ENCODE data around the gene KCNMB1.
A peak's percentile ranks its signal among the peaks of the same experiment; 100 is the strongest.

The KCNMB1 gene

DNA sequence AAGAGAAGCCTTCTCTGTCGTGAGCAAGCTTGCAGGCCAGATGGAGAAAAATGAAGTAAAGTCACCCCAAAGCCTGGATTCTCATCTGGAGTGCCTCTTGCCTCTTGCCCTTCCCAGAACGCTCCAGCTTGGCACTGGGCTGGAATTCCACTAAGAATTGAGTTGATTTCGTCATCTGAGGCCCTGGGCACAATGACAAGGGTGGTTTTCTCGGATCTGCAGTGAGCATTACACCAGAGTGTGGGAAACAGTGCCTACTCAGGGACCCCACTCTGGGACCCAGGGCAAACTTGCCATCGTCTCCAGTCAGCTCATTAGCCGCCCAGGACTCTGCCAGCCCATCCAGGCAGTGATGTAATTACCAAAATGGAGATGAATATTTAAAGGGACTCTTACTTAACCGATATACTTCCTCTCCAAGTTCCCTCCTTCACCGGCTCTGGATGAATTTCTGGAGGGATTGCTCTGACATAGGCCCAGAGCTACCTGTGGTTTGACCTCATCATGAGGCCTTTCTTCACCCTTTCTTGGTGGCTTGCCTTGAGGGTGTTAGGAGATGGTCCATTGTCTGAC lies 46.9 kb downstream of the KCNMB1 start:
- TF ChIP-seq, protein P1, sequence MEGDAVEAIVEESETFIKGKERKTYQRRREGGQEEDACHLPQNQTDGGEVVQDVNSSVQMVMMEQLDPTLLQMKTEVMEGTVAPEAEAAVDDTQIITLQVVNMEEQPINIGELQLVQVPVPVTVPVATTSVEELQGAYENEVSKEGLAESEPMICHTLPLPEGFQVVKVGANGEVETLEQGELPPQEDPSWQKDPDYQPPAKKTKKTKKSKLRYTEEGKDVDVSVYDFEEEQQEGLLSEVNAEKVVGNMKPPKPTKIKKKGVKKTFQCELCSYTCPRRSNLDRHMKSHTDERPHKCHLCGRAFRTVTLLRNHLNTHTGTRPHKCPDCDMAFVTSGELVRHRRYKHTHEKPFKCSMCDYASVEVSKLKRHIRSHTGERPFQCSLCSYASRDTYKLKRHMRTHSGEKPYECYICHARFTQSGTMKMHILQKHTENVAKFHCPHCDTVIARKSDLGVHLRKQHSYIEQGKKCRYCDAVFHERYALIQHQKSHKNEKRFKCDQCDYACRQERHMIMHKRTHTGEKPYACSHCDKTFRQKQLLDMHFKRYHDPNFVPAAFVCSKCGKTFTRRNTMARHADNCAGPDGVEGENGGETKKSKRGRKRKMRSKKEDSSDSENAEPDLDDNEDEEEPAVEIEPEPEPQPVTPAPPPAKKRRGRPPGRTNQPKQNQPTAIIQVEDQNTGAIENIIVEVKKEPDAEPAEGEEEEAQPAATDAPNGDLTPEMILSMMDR (IDR thresholded peaks at IDR 0.05; ENCODE audit: insufficient read depth, low read length, poor library complexity, severe bottlenecking), result no peak

DNA sequence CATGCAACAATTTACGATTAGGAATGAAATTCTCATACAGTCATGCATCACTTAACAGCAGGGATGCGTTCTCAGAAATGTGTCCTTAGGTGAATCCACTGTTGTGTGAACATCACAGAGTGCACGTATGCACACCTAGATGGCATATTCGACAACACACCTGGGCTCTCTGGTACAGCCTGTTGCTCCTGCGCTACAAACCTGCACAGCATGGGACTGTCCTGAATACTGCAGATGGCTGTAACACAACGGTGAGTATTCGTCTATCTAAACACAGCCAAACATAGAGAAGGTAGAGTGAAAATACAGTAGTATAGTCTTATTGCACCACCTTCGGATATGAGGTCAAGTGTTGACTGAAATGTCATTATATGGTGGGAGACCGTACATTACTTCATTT lies 47.6 kb downstream of the KCNMB1 start:
- Histone ChIP-seq H3K36me3 (ENCODE audit: control insufficient read depth, insufficient read depth, low read length) (no peaks in the 10 kb centered on the region), H3K4me3 (replicated peaks; ENCODE audit: low read depth, low read length) (no peak overlapping the region), H3K27me3 (replicated peaks; ENCODE audit: control insufficient read depth, insufficient read depth, low read length) (no peaks in the 10 kb centered on the region; the same call in 1 of the 2 replicates)
- TF ChIP-seq, protein P1 (IDR thresholded peaks at IDR 0.05; ENCODE audit: insufficient read depth, low read length, poor library complexity, severe bottlenecking), result no peak
- no peak for DNase-seq (ENCODE audit: extremely low read depth, insufficient read length)

More for the DNA sequence above, 46.9 kb downstream of the KCNMB1 start:
- no peak for DNase-seq (ENCODE audit: extremely low read depth, insufficient read length)
- Histone ChIP-seq H3K27me3 (replicated peaks; ENCODE audit: control insufficient read depth, insufficient read depth, low read length) (no peaks in the 10 kb centered on the region; the same call in none of the 2 replicates), H3K36me3 (ENCODE audit: control insufficient read depth, insufficient read depth, low read length) (no peaks in the 10 kb centered on the region), H3K4me3 (replicated peaks; ENCODE audit: low read depth, low read length) (no peak overlapping the region)

DNA sequence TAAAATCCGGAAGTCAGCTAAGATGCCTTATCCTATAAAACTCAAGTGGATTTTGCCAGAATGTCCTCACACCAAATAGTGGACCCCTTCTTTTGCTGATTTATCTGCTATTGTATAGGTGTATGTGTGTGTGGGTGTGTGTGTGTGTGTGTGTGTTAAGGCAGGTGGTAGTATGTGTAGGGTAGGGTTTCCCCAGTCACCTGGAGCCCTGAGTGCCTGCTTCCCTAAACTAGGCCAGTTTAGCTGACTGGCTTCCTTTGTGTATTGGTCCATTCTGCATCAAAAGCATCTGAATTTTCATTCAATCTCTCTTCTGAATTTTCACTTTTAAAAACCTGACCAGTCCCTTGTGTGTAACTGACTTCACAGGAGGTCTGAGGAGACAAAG lies 49.4 kb downstream of the KCNMB1 start:
- TF ChIP-seq, protein P1 (IDR thresholded peaks at IDR 0.05; ENCODE audit: insufficient read depth, low read length, poor library complexity, severe bottlenecking), result no peak
- Histone ChIP-seq H3K4me3 (replicated peaks; ENCODE audit: low read depth, low read length) (no peak overlapping the region), H3K27me3 (replicated peaks; ENCODE audit: control insufficient read depth, insufficient read depth, low read length) (no peaks in the 10 kb centered on the region; the same call in 1 of the 2 replicates), H3K36me3 (ENCODE audit: control insufficient read depth, insufficient read depth, low read length) (no peaks in the 10 kb centered on the region)
- DNase-seq (ENCODE audit: extremely low read depth, insufficient read length), result no peak

DNA sequence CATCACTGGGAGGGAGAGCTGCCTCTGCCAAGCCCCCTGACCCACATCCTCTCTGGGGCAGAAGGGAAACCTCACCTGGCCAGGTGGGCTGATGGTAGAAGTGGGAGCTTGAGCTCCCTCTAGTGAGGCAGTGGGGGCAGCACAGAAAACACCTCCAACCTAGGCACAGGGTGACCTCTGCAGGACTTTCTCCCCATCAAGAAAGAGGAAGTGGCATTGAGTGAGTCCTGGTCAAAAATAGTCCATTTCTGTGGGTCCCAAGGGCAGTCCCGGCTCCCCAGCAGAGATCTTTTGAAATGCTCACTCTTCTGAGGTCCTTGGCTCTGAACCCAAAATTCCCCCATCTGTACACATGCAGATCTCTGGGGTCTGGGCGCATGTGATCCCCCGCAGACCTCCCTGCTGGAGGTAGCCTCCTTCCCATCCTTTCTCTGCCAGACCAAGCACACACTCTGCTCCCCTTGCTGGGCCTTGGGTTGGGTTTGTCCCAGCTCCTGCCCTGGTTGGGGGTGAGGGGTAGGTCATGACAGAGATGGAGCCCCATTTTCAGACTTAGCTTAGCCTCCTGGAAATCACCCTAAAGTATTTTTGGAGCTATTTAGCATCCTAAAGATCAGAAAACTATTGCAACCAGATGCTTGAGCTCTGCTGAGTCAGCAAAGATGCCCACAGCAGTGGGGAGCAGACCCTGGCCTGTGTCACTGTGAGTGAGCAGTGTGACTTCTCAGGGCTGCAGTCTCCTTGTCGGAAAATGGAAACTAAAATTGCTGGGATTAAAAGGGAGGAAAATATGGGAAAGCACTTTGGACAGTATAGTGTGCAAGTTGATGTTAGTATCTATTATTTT lies 50.0 kb downstream of the KCNMB1 start:
- peak; percentile 56 for DNase-seq (ENCODE audit: extremely low read depth, insufficient read length)
- H3K36me3 ChIP-seq (ENCODE audit: control insufficient read depth, insufficient read depth, low read length), result no peaks in the 10 kb centered on the region
- TF ChIP-seq, protein P1 (IDR thresholded peaks at IDR 0.05; ENCODE audit: insufficient read depth, low read length, poor library complexity, severe bottlenecking), result peak; percentile 97
- H3K4me3 ChIP-seq (replicated peaks; ENCODE audit: low read depth, low read length), result no peak overlapping the region
- H3K27me3 ChIP-seq (replicated peaks; ENCODE audit: control insufficient read depth, insufficient read depth, low read length), result no peaks in the 10 kb centered on the region; the same call in 1 of the 2 replicates

DNA sequence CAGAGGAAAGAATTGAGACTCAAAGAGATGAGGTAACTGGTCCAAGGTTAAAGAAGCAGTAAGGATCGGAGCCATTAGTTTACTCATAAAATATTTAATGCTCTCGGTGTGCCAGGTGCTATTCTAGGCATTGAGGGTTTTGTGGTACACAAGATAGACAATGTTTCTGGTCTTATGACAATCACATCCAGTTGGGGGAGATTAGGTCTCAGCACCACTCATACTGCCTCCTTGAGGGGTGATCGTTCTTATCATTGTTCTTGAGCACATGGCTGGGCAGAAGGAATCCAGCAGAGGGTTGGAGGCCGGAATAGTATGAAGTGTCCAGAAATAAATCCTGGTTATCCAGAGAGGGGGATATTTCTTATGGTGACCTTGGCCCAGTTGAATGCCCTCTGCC lies 50.9 kb downstream of the KCNMB1 start:
- no peaks in the 10 kb centered on the region; the same call in 1 of the 2 replicates for H3K27me3 ChIP-seq (replicated peaks; ENCODE audit: control insufficient read depth, insufficient read depth, low read length)
- H3K36me3 ChIP-seq (ENCODE audit: control insufficient read depth, insufficient read depth, low read length), result no peaks in the 10 kb centered on the region
- TF ChIP-seq, protein P1 (IDR thresholded peaks at IDR 0.05; ENCODE audit: insufficient read depth, low read length, poor library complexity, severe bottlenecking), result no peak
- H3K4me3 ChIP-seq (replicated peaks; ENCODE audit: low read depth, low read length), result no peak overlapping the region
- no peak for DNase-seq (ENCODE audit: extremely low read depth, insufficient read length)

All from GM06990 (cell line).